Inferior parietal cortex (tissue), 1 donor: Measurements from ENCODE around the gene MICU1.
"Not testable (repeated sequence)": the region's sequence is repeated elsewhere in the genome, so short reads cannot be mapped to it uniquely, and the experiment has no call there.

Source experiments
- DNase-seq: peaks from one replicate; pipeline ENCODE4 v3.0.0-alpha.2; 2016; ENCODE audit errors: extremely low spot score

The MICU1 gene

GRCh38 chr10:72328045-72328828 is 297.6 kb downstream of the MICU1 start:
- DNase-seq: no peak

GRCh38 chr10:72326665-72327603 is 298.9 kb downstream of the MICU1 start:
- DNase-seq: not testable (repeated sequence)

GRCh38 chr10:72325243-72326175 is 300.4 kb downstream of the MICU1 start:
- not testable (repeated sequence) for DNase-seq

- no peak for DNase-seq
These were observed 302.1 kb downstream of the MICU1 start for GRCh38 chr10:72323771-72324191.

GRCh38 chr10:72323108-72323749 is 302.6 kb downstream of the MICU1 start:
- DNase-seq: no peak

GRCh38 chr10:72322280-72323058 is 303.4 kb downstream of the MICU1 start:
- DNase-seq: no peak

GRCh38 chr10:72322030-72322279 is 303.9 kb downstream of the MICU1 start:
- DNase-seq: no peak

- no peak for DNase-seq
These were observed 304.4 kb downstream of the MICU1 start for GRCh38 chr10:72321248-72322029.

GRCh38 chr10:72320676-72321247 is 305.1 kb downstream of the MICU1 start:
- no peak for DNase-seq

- no peak for DNase-seq
These were observed 306.2 kb downstream of the MICU1 start for GRCh38 chr10:72319416-72320254.

- DNase-seq: no peak
These were observed 307.2 kb downstream of the MICU1 start for GRCh38 chr10:72318418-72319262.
